ENCODE data around the gene OGFOD3.
"Not testable (repeated sequence)": the region's sequence is repeated elsewhere in the genome, so short reads cannot be mapped to it uniquely, and the experiment has no call there.

The OGFOD3 gene

GRCh38 chr17:82418001-82418986 is at the start of gene OGFOD3, which contains the start of gene HEXD:
Gene OGFOD3 (minus strand): TSS chr17:82418586. CDS start chr17:82418485, 101 bp downstream.
Gene HEXD (plus strand): TSS chr17:82418347. CDS start chr17:82419800, 1,453 bp downstream.
- DNase-seq, result peak; percentile 80

- DNase-seq, result no peak
Observed at GRCh38 chr17:82465023-82465603, 46.7 kb upstream of the OGFOD3 start.

GRCh38 chr17:82464567-82464929 is 46.2 kb upstream of the OGFOD3 start:
- no peak for DNase-seq

- DNase-seq, result no peak
Observed at GRCh38 chr17:82463925-82464566, 45.7 kb upstream of the OGFOD3 start.

GRCh38 chr17:82463391-82463790 is 45.0 kb upstream of the OGFOD3 start:
- DNase-seq, result no peak

GRCh38 chr17:82461827-82462524 is 43.6 kb upstream of the OGFOD3 start:
- DNase-seq, result no peak

GRCh38 chr17:82459936-82460335 is 41.5 kb upstream of the OGFOD3 start:
- not testable (repeated sequence) for DNase-seq

- no peak for DNase-seq
Observed at GRCh38 chr17:82458885-82459424, 40.6 kb upstream of the OGFOD3 start.

GRCh38 chr17:82458179-82458884 is 39.9 kb upstream of the OGFOD3 start, which contains the start of gene NARF:
Gene NARF (plus strand): TSS chr17:82458741. CDS start chr17:82458804, 63 bp downstream.
- peak; percentile 97 for DNase-seq

GRCh38 chr17:82457929-82458178 is 39.5 kb upstream of the OGFOD3 start:
- no peak for DNase-seq

GRCh38 chr17:82457073-82457928 is 38.9 kb upstream of the OGFOD3 start:
- no peak for DNase-seq

- not testable (repeated sequence) for DNase-seq
Observed at GRCh38 chr17:82453706-82454105, 35.3 kb upstream of the OGFOD3 start.

- not testable (repeated sequence) for DNase-seq
Observed at GRCh38 chr17:82453151-82453550, 34.8 kb upstream of the OGFOD3 start.

- no peak for DNase-seq
Observed at GRCh38 chr17:82452162-82452561, 33.8 kb upstream of the OGFOD3 start.

- peak; percentile 94 for DNase-seq
Observed at GRCh38 chr17:82450357-82451106, 32.1 kb upstream of the OGFOD3 start, which contains the start of gene CYBC1. Gene CYBC1 (minus strand): TSS chr17:82450752. CDS start chr17:82449254, 1,498 bp downstream.

GRCh38 chr17:82449883-82450356 is 31.5 kb upstream of the OGFOD3 start:
- no peak for DNase-seq

GRCh38 chr17:82449131-82449882 is 30.9 kb upstream of the OGFOD3 start:
- peak; percentile 74 for DNase-seq

GRCh38 chr17:82447876-82448275 is 29.5 kb upstream of the OGFOD3 start:
- no peak for DNase-seq

- no peak for DNase-seq
Observed at GRCh38 chr17:82446649-82447048, 28.3 kb upstream of the OGFOD3 start.
